NCI-H345 (cell line): ENCODE measurements around the gene LMO1.
A peak's percentile ranks its signal among the peaks of the same experiment; 100 is the strongest.

Source experiments
- DNase-seq: peaks from one replicate; lab custom pipeline; 2025; lab: John Stamatoyannopoulos, UW

The LMO1 gene

GRCh38 chr11:8263769-8264410, at the start of gene LMO1:
TSS of gene LMO1 (minus strand) at chr11:8263878. CDS start at chr11:8263362, 516 bp downstream.
- peak; percentile 84 for DNase-seq

GRCh38 chr11:8312986-8313385, 49.3 kb upstream of the LMO1 start:
- no peak for DNase-seq

DNA sequence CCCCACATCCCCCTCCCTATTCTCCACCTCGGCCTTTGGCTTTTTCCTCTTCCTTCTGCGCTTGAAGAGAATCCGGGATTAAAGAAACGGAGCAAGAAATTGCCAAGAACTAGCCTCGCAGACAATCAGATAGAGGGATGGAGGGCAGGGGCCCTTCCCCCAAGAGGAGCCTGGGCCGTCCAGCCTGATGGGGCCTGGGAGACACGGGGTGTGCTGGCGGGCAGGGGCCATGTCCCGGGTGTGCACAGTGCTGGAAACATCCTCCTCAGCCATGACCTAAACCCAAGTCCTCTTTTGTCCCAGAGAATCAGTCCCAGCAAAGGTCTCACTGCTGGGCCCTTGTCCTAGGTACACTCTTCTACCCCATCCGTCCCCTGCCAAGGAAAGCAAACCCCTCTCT, 47.7 kb upstream of the LMO1 start:
- DNase-seq, result no peak

- DNase-seq, result no peak
These were observed 47.1 kb upstream of the LMO1 start for GRCh38 chr11:8310743-8311298.

GRCh38 chr11:8309862-8310261, 46.2 kb upstream of the LMO1 start:
- DNase-seq, result no peak

DNA sequence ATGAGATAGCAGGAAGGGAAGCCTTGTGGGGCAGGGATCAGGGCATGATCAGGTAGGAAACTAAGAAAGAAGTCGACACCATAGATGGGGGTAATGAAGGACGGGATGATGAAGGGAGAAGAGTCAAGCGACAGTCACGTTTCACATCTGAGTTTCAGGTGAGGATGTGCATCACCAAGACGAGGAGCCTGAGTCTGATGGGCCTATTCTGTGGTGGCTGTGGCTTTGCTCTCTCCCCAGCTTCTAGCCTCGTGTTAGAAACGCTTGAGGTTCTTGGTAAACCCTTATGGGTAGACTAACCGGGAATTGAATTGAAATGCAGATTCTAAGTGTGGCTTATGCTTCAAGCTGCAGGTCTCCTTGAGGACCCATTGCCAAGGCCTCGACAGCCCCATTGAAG, 45.6 kb upstream of the LMO1 start:
- no peak for DNase-seq

DNA sequence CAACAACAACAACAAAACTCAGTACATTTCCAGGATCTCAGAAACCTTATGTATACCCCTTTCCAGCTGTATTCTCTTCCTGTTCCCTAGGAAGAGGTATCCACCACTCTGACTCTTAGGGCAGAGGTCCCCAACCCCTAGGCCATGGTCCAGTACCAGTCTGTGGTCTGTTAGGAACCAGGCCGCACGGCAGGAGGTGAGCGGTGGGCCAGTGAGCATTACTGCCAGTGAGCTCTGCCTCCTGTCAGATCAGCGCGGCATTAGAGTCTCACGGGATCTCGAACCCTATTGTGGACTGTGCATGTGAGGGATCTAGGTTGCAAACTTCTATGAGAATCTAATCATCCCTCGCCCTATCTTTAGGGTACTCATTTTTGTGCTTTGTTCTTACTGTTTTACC, 43.9 kb upstream of the LMO1 start:
- no peak for DNase-seq

DNA sequence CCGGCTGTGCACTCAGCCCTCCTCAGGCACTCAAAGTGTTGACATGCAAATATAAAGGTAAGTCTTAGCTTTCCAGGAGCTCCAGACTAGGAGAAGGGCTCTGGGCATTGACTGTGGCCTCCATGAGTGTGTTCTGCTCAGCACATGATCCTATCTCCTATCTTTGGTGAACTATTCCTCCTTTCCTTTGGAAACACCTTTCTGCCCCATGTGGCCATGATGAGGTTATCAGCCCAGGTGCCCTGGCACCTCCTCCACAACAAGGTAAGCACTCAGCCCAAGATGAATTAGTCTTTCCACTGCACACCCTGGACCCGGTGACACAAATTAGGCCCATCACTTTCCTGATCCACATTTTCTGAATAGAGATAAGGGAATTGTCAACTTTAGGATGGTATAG, 37.9 kb upstream of the LMO1 start:
- DNase-seq, result no peak

GRCh38 chr11:8298801-8299786, 35.4 kb upstream of the LMO1 start:
- no peak for DNase-seq

GRCh38 chr11:8297781-8298440, 34.2 kb upstream of the LMO1 start:
- no peak for DNase-seq

DNA sequence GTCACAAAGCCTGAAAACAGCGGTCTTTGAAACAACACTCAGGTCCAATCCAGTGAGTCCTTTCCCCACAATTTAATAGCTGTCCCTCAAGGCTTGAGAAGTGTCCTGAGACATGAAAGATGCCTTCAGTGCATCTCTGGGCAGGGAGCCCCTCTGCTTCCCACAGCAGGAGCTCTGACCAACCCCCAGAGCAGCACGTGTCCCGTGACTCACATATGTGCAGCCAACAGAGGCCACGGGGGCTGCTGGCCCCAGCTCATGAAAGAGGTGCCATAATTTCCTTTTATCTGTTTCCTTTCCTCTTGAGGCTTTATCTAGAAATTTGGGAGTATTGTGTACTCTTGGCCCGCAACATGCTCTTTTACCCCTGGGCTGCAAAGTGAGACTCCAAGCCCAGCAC, 33.2 kb upstream of the LMO1 start:
- no peak for DNase-seq

GRCh38 chr11:8296038-8296649, 32.5 kb upstream of the LMO1 start:
- DNase-seq, result no peak

GRCh38 chr11:8294251-8294935, 30.7 kb upstream of the LMO1 start:
- DNase-seq, result no peak

- DNase-seq, result no peak
These were observed 29.5 kb upstream of the LMO1 start for GRCh38 chr11:8293171-8293570.

DNA sequence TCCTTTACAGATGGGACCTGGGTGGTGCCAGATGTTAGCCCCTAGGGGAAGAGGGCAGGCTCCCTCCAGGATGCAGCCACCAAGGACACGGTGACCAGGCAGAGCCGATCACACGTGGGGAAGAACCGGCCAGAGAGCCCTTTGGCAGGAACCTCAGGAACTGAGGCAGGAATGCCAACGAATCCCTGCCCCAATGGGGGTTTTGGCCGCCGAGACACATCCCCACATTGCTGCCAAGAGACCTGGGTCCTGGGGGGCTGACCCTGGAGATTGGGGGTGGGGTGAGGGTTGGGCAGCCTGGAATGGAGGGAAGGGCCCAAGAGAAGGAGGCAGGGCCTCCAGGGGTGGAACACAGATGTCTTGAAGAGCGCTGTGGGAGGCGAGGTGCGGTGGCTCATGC, 28.7 kb upstream of the LMO1 start:
- no peak for DNase-seq

GRCh38 chr11:8291421-8292350, 28.0 kb upstream of the LMO1 start:
- no peak for DNase-seq

GRCh38 chr11:8290081-8290810, 26.6 kb upstream of the LMO1 start:
- peak; percentile 32 for DNase-seq

DNA sequence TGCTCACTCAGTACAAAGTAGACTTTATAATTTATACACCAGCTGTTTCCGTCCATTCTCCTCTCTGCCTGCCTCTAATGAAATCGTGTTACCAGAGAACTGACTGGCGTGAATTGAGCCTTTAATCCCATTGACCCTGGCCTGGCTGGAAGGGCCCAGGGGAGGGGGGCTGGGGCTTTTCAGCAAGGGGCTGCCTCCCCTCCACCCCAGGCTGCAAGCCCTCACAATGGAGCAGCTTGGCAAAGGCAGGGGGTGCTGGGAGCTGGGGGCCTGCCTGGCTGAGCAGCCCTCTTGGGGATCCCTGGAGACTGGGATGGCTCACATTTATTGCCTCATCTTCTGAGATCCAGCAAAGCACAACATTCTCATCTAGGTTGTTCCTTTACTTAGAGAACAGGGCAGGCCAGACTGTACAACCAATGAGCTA, 25.8 kb upstream of the LMO1 start:
- no peak for DNase-seq

DNA sequence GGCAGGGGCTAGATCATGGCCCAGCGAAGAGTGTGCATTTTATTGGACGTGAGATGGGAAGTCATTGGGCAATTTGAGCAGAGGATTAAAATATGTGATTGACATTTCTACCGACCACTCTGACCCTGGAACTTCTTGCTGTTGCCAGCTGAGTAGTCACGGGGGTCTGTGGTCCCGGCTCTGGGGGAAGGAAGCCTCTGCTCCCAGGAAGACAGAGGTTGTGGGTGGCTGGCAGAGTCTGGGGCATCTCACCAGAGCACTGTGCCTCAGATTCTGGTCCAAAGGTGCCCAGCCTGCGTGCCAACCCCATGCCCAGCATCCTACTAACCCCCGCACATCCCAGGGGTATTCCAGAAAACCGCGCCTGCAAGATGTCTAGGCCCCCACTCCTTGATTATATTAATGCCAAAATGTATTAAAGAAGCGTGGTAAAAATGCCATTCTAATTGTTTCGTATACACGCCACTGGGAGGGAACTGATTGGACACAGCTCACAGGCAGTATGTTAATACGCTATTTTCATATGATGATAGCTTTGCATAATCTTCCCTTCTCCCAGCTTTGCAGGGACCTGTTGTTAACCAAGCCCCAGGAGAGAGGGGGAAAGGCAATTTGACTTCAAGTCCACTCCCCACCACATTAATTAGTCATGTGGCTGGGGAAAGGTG, 25.3 kb upstream of the LMO1 start:
- DNase-seq, result no peak
